GM12878 (cell line): ENCODE results near the gene FSIP1.

Source experiments
- CBX5 ChIP-seq: sonication (generic); IDR thresholded peaks from 2 replicates; pipeline ENCODE4 v1.6.1; 2016; ENCODE audit warnings: low read depth, moderate library complexity, mild to moderate bottlenecking, inconsistent platforms
- CHD1 ChIP-seq: IDR thresholded peaks from 2 replicates; pipeline ENCODE4 v1.6.1; 2012; ENCODE audit warnings: low read depth, low read length, improper control_type of control experiment
- ETV6 ChIP-seq, 2 experiments: fragments of 450-650 bp in 1 of 2; IDR thresholded peaks in 1 of 2; conservative IDR thresholded peaks in 1 of 2; 2 replicates each; pipeline ENCODE4 v1.6.1; 2014; ENCODE audit warnings: antibody characterized with exemption in 1 of 2, borderline replicate concordance in 1 of 2, low read depth in 1 of 2, mild to moderate bottlenecking in 1 of 2, moderate library complexity in 1 of 2
- FOXM1 ChIP-seq: IDR thresholded peaks from 2 replicates; pipeline ENCODE4 v1.6.1; 2012; ENCODE audit warnings: low read depth, mild to moderate bottlenecking, inconsistent platforms, low read length, moderate library complexity
- MYC ChIP-seq: IDR thresholded peaks from 2 replicates; pipeline ENCODE4 v1.6.1; 2011; ENCODE audit warnings: mild to moderate bottlenecking, low read length, moderate library complexity, inconsistent platforms; ENCODE audit not compliant: insufficient read depth, insufficient replicate concordance, insufficient read length, severe bottlenecking
- POLR2A ChIP-seq: IDR thresholded peaks from 2 replicates; pipeline ENCODE4 v1.6.1; 2011; ENCODE audit warnings: low read depth, mild to moderate bottlenecking, low read length
- RFX5 ChIP-seq: IDR thresholded peaks from 2 replicates; pipeline ENCODE4 v1.6.1; 2011; ENCODE audit warnings: low read depth, low read length, improper control_type of control experiment
- SMC3 ChIP-seq: IDR thresholded peaks from 2 replicates; pipeline ENCODE4 v1.6.1; 2011; ENCODE audit warnings: low read length, improper control_type of control experiment, borderline replicate concordance
- TAF1 ChIP-seq: IDR thresholded peaks from 2 replicates; pipeline ENCODE4 v1.6.1; 2011; ENCODE audit warnings: mild to moderate bottlenecking, low read depth, low read length, borderline replicate concordance
- TF ChIP-seq, protein P1 (sequence below), 3 experiments: IDR thresholded peaks in 2 of 3; conservative IDR thresholded peaks in 1 of 3; 2 replicates each; pipeline ENCODE4 v1.5.1; 2011; ENCODE audit warnings: low read depth in 3 of 3, low read length in 3 of 3, mild to moderate bottlenecking in 3 of 3, control low read depth in 2 of 3, moderate library complexity in 2 of 3, inconsistent platforms in 1 of 3, mixed read lengths in 1 of 3; ENCODE audit not compliant: control insufficient read depth in 2 of 3, insufficient read depth in 1 of 3; ENCODE audit errors: extremely low read depth in 1 of 3
- TF ChIP-seq, protein P2 (sequence below): fragments of 450-650 bp; IDR thresholded peaks from 2 replicates; pipeline ENCODE4 v1.6.1; 2017; ENCODE audit warnings: low read depth, mild to moderate bottlenecking, moderate library complexity
- TF ChIP-seq, protein P3 (sequence below): IDR thresholded peaks from 2 replicates; pipeline ENCODE4 v1.6.1; 2012; ENCODE audit warnings: low read depth, low read length, improper control_type of control experiment

DNA sequence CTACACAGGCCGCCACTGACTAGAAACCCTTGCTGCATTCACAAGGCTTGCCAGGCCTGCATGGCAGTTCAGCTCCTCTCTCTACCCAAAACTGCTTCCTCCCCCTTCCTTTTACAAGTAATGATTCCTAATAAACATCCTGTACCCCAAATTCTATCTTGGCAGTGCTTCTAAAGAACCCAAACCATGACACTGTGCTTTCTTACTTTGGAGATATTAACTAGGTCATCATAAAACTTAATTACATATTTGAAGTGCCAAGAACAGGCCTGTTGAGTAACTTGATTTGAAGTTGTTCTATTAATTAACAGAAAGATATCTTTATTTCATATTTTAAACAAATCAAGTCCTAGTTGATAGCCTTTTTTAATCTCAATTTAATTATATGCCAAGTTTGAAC lies 113.4 kb downstream of the FSIP1 start:
- no peak for TF ChIP-seq ETV6 (conservative IDR thresholded peaks at IDR 0.05 in 1 of 2, IDR thresholded peaks at IDR 0.05 in 1 of 2; ENCODE audit: borderline replicate concordance in 1 of 2, low read depth in 1 of 2)
- TF ChIP-seq, protein P1, sequence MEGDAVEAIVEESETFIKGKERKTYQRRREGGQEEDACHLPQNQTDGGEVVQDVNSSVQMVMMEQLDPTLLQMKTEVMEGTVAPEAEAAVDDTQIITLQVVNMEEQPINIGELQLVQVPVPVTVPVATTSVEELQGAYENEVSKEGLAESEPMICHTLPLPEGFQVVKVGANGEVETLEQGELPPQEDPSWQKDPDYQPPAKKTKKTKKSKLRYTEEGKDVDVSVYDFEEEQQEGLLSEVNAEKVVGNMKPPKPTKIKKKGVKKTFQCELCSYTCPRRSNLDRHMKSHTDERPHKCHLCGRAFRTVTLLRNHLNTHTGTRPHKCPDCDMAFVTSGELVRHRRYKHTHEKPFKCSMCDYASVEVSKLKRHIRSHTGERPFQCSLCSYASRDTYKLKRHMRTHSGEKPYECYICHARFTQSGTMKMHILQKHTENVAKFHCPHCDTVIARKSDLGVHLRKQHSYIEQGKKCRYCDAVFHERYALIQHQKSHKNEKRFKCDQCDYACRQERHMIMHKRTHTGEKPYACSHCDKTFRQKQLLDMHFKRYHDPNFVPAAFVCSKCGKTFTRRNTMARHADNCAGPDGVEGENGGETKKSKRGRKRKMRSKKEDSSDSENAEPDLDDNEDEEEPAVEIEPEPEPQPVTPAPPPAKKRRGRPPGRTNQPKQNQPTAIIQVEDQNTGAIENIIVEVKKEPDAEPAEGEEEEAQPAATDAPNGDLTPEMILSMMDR (IDR thresholded peaks at IDR 0.05 in 2 of 3, conservative IDR thresholded peaks at IDR 0.05 in 1 of 3; ENCODE audit: control insufficient read depth in 2 of 3, extremely low read depth in 1 of 3, insufficient read depth in 1 of 3, low read depth in 3 of 3, low read length in 3 of 3): no peak
- TF ChIP-seq MYC: no peak
- no peak for TF ChIP-seq SMC3
- no peak for TF ChIP-seq CBX5
- no peak for TF ChIP-seq CHD1
- TF ChIP-seq POLR2A: no peak
- TF ChIP-seq, protein P2, sequence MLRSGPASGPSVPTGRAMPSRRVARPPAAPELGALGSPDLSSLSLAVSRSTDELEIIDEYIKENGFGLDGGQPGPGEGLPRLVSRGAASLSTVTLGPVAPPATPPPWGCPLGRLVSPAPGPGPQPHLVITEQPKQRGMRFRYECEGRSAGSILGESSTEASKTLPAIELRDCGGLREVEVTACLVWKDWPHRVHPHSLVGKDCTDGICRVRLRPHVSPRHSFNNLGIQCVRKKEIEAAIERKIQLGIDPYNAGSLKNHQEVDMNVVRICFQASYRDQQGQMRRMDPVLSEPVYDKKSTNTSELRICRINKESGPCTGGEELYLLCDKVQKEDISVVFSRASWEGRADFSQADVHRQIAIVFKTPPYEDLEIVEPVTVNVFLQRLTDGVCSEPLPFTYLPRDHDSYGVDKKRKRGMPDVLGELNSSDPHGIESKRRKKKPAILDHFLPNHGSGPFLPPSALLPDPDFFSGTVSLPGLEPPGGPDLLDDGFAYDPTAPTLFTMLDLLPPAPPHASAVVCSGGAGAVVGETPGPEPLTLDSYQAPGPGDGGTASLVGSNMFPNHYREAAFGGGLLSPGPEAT: no peak
- TF ChIP-seq, protein P3, sequence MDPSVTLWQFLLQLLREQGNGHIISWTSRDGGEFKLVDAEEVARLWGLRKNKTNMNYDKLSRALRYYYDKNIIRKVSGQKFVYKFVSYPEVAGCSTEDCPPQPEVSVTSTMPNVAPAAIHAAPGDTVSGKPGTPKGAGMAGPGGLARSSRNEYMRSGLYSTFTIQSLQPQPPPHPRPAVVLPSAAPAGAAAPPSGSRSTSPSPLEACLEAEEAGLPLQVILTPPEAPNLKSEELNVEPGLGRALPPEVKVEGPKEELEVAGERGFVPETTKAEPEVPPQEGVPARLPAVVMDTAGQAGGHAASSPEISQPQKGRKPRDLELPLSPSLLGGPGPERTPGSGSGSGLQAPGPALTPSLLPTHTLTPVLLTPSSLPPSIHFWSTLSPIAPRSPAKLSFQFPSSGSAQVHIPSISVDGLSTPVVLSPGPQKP: no peak
- no peak for TF ChIP-seq FOXM1
- TF ChIP-seq RFX5: no peak
- no peak for TF ChIP-seq TAF1
